ENCODE measurements around the gene SSUH2.
A peak's percentile ranks its signal among the peaks of the same experiment; 100 is the strongest.

Gene SSUH2

DNA sequence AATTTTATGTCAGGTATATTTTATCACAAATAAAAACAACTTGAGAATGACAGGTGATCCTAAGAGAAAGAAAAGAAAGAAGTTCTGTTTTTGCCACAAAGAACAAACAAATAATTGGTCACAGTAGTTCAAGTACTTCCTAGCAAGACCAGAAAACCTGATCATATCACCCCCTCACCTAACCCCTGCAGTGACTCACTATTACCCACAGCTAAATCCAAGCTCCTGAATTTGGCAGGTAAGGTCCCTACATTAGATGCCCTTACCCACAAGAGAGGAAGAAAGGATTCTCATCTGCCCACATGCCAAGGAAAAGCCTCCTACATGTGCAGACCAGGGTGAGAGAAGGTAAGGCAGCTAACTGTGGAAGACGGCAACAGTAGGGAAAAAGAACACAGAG, 4.4 kb downstream of the SSUH2 start:
- DNase-seq (ENCODE audit: low spot score) = no peak

GRCh38 chr3:8639659-8640000, 5.0 kb downstream of the SSUH2 start:
- DNase-seq (ENCODE audit: low spot score) = no peak

DNA sequence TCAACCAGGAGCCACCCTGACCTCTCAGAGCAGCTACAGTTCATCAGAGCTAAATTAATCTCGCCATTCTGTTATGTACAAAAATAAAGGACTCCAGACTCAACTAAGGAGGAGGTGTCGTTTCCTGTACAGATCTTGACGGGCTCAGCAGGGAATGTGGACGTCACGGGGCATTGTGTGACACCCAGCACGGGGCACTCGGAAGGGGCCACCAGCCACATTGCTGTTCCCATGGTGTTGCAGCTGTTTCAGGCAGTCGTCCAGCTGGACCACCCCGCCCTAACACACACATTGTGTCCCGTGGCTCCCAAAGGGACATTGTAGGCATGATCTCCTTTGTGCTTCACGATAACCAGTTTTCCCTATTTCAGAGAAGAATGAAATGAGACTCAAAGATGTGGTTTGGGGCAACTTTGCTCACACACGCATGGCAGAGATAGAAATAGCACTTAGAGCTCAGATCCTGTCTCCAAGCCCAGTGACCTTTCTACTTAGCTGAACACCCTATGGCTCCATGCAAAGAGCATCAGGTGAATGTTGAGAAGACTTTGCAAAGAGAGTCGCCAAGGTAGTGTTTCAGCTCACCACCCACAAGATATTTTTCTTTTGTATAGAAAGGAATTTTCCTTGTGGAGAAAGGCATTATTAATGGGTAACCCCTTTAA, 5.5 kb downstream of the SSUH2 start:
- no peak for DNase-seq (ENCODE audit: low spot score)

DNA sequence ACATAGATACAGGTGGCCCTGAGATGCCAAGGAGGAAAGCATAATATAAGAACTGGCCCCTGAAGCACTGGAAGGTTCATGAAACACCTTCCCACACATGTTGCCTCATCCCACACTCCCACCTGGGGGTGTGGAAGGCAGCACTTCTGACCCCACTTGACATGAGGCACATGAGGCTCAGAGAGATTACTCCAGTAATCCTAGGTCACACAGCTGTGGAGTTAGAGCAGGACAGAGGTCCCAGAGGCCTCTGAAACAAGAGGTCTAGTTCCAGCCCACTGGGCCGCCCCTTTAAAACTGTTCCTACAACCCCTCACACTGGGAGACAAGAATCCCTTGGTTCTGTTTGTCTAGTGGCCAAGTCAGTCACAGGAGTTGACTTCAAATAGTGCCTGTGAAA, 7.2 kb downstream of the SSUH2 start:
- DNase-seq (ENCODE audit: low spot score) = no peak

DNA sequence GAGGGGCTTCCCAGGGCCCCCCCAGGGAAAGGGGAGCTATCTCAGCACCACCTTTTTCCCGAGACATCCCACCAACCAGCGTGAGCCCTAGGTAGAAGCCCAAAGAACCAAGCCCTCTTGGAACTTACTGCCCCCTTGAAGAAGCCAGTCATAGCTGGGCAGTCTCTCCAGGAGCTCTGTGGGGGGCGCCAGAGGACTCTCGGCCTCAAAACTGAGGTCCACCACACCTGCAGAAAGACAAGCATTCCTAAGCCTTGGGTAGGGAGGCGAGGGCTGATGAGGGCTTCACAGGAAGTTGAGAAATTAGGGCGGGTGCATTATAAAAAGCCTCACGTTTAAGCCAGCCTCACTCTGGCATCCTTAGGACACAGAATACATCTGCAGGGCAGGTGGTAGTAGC, 9.0 kb downstream of the SSUH2 start:
- peak; percentile 16 for DNase-seq (ENCODE audit: low spot score)

GRCh38 chr3:8635125-8635524, 9.5 kb downstream of the SSUH2 start:
- no peak for DNase-seq (ENCODE audit: low spot score)

DNA sequence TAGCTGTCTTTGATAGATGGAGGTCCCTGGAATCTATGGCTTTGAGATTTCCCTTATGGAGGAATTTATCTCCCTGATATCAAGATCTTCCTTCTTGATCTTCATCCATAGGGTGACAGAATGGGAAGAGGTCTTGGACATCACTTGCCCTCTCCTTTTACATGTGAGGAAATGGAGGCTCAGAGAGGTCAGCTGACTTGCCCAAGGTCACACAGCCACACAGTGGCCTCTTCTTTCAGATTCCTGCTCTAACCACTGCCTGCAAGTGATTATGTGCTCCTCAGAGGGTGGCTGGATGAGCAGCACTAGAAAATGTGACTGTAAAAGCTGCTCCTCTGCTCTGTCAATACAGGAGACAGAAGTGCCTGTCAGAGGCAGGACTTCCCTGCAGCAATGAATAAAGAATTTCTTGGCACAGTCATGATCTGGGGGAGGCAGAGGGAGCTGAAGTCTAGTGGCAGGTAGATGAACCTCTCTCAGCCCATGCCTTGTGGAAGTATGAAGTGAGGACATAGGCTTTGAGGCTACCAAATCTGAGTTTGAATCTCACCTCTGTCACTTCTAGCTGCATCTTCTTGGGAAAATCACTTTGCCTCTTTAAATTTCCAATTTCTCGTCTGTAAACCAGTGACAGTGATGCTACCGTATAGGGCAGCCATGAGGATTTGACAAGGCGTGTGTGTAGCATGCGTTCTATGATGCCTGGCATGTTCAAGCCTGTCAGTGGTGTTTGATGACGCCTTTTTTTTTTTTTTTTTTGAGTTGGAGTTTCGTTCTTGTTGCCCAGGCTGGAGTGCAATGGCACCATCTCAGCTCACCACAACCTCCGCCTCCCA, 12.0 kb downstream of the SSUH2 start:
- DNase-seq (ENCODE audit: low spot score) = no peak

GRCh38 chr3:8631661-8632060, 12.9 kb downstream of the SSUH2 start:
- no peak for DNase-seq (ENCODE audit: low spot score)

GRCh38 chr3:8629151-8630021, 15.2 kb downstream of the SSUH2 start:
- DNase-seq (ENCODE audit: low spot score) = peak; percentile 97

DNA sequence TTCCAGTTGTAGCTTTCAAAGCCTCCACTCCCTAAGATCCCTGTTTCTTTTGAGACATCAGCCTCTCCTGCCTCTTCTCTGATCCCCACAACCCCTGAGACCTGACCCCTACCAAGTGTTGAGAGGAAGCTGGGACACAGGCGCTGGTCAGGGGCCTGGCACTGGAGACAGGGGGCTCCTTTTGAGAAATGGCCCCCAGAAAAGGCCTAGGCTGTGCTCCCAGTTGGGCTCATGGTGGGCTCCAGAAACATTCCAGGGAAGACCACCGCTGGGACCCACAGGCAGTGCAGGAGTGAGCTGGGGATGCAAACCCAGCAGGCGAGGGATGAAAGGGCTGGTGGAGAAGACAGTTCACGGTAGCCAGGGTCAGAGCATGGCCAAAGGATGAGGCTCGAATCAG, 16.6 kb downstream of the SSUH2 start:
- DNase-seq (ENCODE audit: low spot score) = no peak

DNA sequence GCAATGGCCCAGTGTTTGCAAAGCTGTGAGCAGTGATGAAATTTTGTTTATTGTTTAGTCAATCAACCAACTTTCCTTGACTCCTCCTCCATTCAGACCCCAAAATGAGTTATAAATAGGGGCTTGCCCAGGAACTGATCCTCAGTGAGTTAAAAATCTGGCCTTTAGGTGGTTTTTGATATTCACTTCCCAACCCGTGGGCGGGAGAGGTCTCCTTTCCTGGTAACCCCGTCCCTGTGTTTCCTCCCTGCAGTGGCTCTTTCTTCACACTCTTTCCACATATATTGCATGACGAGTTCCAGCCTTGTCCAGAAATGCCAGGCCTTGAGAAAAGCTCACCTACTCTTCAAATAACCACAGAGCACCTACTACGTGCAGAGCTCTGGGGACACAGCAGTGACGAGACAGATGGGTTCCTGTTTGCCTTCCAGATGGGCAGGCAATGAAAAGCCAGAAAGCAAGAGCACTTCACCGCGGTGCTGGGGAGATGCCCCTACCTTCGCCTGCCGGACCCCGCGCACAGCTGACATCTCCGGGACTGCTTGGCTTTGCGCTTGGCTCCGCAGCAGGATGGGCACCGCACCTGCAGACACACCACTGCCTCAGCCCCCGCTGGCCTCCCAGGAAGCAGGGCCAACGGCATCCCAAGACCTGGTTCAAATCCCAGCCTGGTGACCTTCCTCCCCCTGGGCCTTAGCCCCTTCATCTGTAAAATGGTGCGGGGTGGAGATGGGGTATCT, 17.2 kb downstream of the SSUH2 start:
- no peak for DNase-seq (ENCODE audit: low spot score)

DNA sequence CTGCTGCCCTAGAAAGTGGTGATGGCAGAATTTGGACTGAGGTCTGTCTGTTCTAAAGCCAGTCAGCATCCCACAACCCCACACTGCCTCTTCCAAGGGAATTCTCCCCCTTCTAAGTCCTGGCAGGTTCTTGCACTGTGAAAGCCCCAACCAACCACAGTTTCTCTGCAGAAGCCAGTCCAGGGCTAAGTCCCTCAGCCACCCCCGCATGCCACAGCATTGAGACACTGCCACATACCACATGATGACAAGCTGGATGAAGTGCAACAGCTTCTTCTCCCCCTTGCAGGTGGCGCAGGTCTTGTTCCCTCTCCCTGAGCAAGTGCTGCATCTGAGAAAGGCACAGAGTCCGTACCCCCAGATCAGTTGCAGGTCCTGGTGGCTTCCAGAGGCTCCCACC, 18.6 kb downstream of the SSUH2 start:
- peak; percentile 38 for DNase-seq (ENCODE audit: low spot score)

DNA sequence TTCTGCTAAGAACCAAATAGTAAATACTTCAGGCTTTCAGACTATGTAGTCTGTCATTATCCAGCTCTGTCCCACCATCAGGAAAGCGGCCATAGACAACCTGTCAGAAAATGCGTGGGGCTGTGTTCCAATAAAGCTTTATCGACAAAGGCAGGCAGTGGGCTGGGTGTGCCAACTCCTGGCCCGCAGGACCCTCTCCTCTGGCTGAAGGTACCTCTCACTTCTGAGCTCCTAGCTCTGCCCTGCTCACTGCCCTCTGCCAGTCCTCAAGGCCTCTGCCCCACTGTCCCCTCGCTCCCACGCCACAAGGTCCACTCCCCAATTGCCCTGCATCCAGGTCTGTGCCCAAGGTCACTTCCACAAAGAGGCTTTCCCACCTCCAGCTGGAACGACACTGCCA, 20.0 kb downstream of the SSUH2 start:
- no peak for DNase-seq (ENCODE audit: low spot score)

GRCh38 chr3:8623741-8624140, 20.9 kb downstream of the SSUH2 start:
- no peak for DNase-seq (ENCODE audit: low spot score)

- peak; percentile 46 for DNase-seq (ENCODE audit: low spot score)
Observed at GRCh38 chr3:8622873-8623691, 21.5 kb downstream of the SSUH2 start.

- DNase-seq (ENCODE audit: low spot score) = no peak
Observed at GRCh38 chr3:8621872-8622271, 22.7 kb downstream of the SSUH2 start.

DNA sequence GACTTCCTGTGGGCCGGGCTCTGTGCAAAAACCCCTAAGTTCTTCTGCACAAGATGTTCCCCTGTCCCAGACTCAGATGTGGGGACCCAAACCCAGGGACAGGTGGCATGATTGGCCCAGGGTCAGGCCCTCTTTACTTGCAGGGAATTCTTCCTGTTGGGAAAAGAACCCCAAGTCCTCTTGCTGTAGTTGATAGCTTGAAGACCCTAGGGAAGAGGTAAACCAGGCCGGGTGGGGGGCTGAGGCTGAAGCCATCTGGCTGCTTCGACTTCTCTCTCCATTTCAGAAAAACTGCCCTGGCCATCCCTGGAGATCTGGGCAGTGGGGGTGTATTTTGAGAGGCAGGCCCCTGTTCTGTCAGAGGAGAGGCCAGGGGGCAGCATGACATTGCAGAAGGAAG, 23.5 kb downstream of the SSUH2 start:
- no peak for DNase-seq (ENCODE audit: low spot score)

- peak; percentile 13 for DNase-seq (ENCODE audit: low spot score)
Observed at GRCh38 chr3:8619548-8619947, 25.1 kb downstream of the SSUH2 start.

GRCh38 chr3:8618950-8619349, 25.6 kb downstream of the SSUH2 start:
- no peak for DNase-seq (ENCODE audit: low spot score)

DNA sequence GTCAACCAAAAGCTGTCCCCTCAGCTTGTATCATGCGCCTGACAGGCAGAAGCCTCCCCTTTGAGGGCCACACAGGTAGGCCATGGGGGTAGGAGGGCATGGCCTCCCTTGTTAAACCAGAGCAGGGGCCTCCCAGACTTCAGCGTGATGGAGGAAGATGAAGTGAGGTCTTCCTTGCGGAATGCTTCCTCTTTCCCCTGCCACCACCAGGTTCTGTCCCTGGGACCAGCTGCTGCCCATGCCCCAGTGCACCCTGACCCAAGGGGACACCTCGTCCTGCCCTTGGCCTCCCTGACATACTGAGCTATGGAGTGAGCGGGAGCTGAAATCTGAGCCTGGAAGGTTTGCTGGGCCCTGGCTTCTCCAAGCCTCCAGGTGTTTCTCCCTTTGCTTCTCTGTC, 26.7 kb downstream of the SSUH2 start:
- no peak for DNase-seq (ENCODE audit: low spot score)

DNA sequence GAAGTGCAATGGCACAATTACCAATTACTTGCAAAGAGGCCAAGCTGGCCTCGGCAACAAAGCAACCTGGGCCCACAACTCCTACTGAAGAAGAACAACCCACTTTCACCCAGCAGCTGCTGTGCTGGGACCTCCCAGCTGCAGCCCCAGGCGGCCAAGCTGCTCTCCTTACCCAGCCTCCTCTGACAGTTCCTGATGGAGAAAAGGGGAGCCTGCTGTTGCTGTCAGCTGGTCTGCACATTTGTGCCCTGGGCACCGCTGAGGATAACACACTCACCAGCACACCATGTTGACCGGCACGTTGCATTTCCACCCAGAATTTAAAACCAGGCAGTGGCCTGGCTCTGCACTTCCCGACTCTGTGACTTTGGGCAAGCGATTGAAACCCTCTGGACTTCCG, 33.6 kb downstream of the SSUH2 start:
- DNase-seq (ENCODE audit: low spot score) = no peak
